WTC11 (cell line): ENCODE data around the gene LRRFIP2. TPM values are rescaled to one million over a fixed set of nuclear protein-coding genes. Genes with fewer than 3 reads are reported as not detected.

Experiments used
- ATAC-seq: fragments of 200-7000 bp; cut with Tn5 transposase; 2 replicates; pipeline ENCODE4 v1.10.0; 2021; ENCODE audit warnings: mild to moderate bottlenecking, moderate library complexity
- CTCF ChIA-PET: fragments of 300-600 bp; sonication (Branson Sonifier 250); formaldehyde crosslinking; loops from one replicate; lab custom pipeline; 2021; ENCODE audit warnings: antibody characterized with exemption; lab: Charles Lee
- POLR2A ChIA-PET: fragments of 350-600 bp; sonication (Branson Sonifier 250); formaldehyde crosslinking; loops from one replicate; lab custom pipeline; 2021; ENCODE audit warnings: antibody characterized with exemption; lab: Charles Lee
- DNase-seq: peaks from one replicate; pipeline ENCODE4 v3.0.0; 2021; ENCODE audit warnings: low spot score
- H3K27ac Mint-ChIP-seq: 2 replicates; pipeline ENCODE4 v1.8.0; 2021; ENCODE audit warnings: mixed read lengths
- H3K27me3 Mint-ChIP-seq: 2 replicates; pipeline ENCODE4 v1.8.0; 2021; ENCODE audit warnings: low read depth, mild to moderate bottlenecking, moderate library complexity, mixed read lengths
- H3K36me3 Mint-ChIP-seq: 2 replicates; pipeline ENCODE4 v1.8.0; 2021; ENCODE audit warnings: mixed read lengths
- H3K4me1 Mint-ChIP-seq: 2 replicates; pipeline ENCODE4 v1.8.0; 2022; ENCODE audit warnings: mixed read lengths
- H3K4me3 Mint-ChIP-seq: 2 replicates; pipeline ENCODE4 v1.8.0; 2021; ENCODE audit warnings: mild to moderate bottlenecking, moderate library complexity, mixed read lengths
- H3K9me3 Mint-ChIP-seq: 2 replicates; pipeline ENCODE4 v1.8.0; 2021; ENCODE audit warnings: mixed read lengths
- ATF1 ChIP-seq: sonication (generic); formaldehyde crosslinking; IDR thresholded peaks from 2 replicates; pipeline ENCODE4 v1.8.1; 2023; ENCODE audit warnings: mild to moderate bottlenecking, moderate library complexity, missing genetic modification reagents
- CDX4 ChIP-seq: fragments of 250-450 bp; sonication (Bioruptor Pico); IDR thresholded peaks from 2 replicates; pipeline ENCODE4 v1.9.0; 2021; ENCODE audit warnings: moderate library complexity, mild to moderate bottlenecking, inconsistent platforms, borderline replicate concordance
- CREB1 ChIP-seq: sonication (generic); formaldehyde crosslinking; IDR thresholded peaks from 2 replicates; pipeline ENCODE4 v1.8.0; 2023; ENCODE audit warnings: mild to moderate bottlenecking, missing genetic modification reagents
- CREM ChIP-seq: sonication (generic); formaldehyde crosslinking; IDR thresholded peaks from 2 replicates; pipeline ENCODE4 v1.8.1; 2022; ENCODE audit warnings: mild to moderate bottlenecking, missing genetic modification reagents, moderate library complexity
- ELF4 ChIP-seq: sonication (generic); formaldehyde crosslinking; IDR thresholded peaks from 2 replicates; pipeline ENCODE4 v1.8.1; 2022; ENCODE audit warnings: low read depth, mild to moderate bottlenecking, moderate library complexity, missing genetic modification reagents
- ETV6 ChIP-seq: sonication (generic); formaldehyde crosslinking; IDR thresholded peaks from 2 replicates; pipeline ENCODE4 v1.8.1; 2022; ENCODE audit warnings: mild to moderate bottlenecking, missing genetic modification reagents
- FOXJ3 ChIP-seq: sonication (generic); formaldehyde crosslinking; IDR thresholded peaks from 2 replicates; pipeline ENCODE4 v1.9.0; 2021; ENCODE audit warnings: missing genetic modification reagents, mild to moderate bottlenecking, borderline replicate concordance
- GABPB1 ChIP-seq: sonication (generic); formaldehyde crosslinking; IDR thresholded peaks from 2 replicates; pipeline ENCODE4 v1.8.1; 2023; ENCODE audit warnings: mild to moderate bottlenecking, missing genetic modification reagents
- JAZF1 ChIP-seq: fragments of 250-450 bp; sonication (Bioruptor Pico); IDR thresholded peaks from 2 replicates; pipeline ENCODE4 v1.9.0; 2021; ENCODE audit warnings: moderate library complexity, mild to moderate bottlenecking, inconsistent platforms
- NFATC4 ChIP-seq: fragments of 250-450 bp; sonication (Bioruptor Pico); IDR thresholded peaks from 2 replicates; pipeline ENCODE4 v1.9.0; 2021; ENCODE audit warnings: mild to moderate bottlenecking
- NR1H2 ChIP-seq: sonication (generic); formaldehyde crosslinking; IDR thresholded peaks from 2 replicates; pipeline ENCODE4 v1.9.0; 2021; ENCODE audit warnings: mild to moderate bottlenecking, moderate library complexity, missing genetic modification reagents
- OVOL2 ChIP-seq: fragments of 250-450 bp; sonication (Bioruptor Pico); IDR thresholded peaks from 2 replicates; pipeline ENCODE4 v1.9.0; 2021; ENCODE audit warnings: mild to moderate bottlenecking, borderline replicate concordance
- PREB ChIP-seq: sonication (generic); formaldehyde crosslinking; IDR thresholded peaks from 2 replicates; pipeline ENCODE4 v1.8.1; 2022; ENCODE audit warnings: mild to moderate bottlenecking, missing genetic modification reagents, moderate library complexity, borderline replicate concordance
- PRRX2 ChIP-seq: fragments of 250-450 bp; sonication (Bioruptor Pico); IDR thresholded peaks from 2 replicates; pipeline ENCODE4 v1.8.0; 2021; ENCODE audit warnings: mild to moderate bottlenecking
- SMAD4 ChIP-seq: sonication (generic); formaldehyde crosslinking; IDR thresholded peaks from 2 replicates; pipeline ENCODE4 v1.8.0; 2022; ENCODE audit warnings: mild to moderate bottlenecking, missing genetic modification reagents
- TEAD1 ChIP-seq: sonication (generic); formaldehyde crosslinking; IDR thresholded peaks from 2 replicates; pipeline ENCODE4 v1.8.0; 2022; ENCODE audit warnings: mild to moderate bottlenecking, missing genetic modification reagents
- ZNF121 ChIP-seq: sonication (generic); formaldehyde crosslinking; IDR thresholded peaks from 2 replicates; pipeline ENCODE4 v1.8.0; 2023; ENCODE audit warnings: missing genetic modification reagents
- ZNF232 ChIP-seq: sonication (generic); formaldehyde crosslinking; IDR thresholded peaks from 2 replicates; pipeline ENCODE4 v1.8.0; 2022; ENCODE audit warnings: mild to moderate bottlenecking, missing genetic modification reagents
- total RNA-seq: library from RNA; stranded (reverse); gene quantifications from 3 replicates; pipeline ENCODE4 v1.2.3, GENCODE V29; 2021
- TF ChIP-seq, protein P1 (sequence below): fragments of 200-600 bp; IDR thresholded peaks from 2 replicates; pipeline ENCODE4 v1.8.0; 2022; ENCODE audit warnings: antibody characterized with exemption
- TF ChIP-seq, protein P2 (sequence below): sonication (generic); formaldehyde crosslinking; IDR thresholded peaks from 2 replicates; pipeline ENCODE4 v1.8.0; 2022; ENCODE audit warnings: mild to moderate bottlenecking, missing genetic modification reagents
- TF ChIP-seq, protein P3 (sequence below): fragments of 250-450 bp; sonication (Bioruptor Pico); IDR thresholded peaks from 2 replicates; pipeline ENCODE4 v2.1.2; 2022; ENCODE audit warnings: mild to moderate bottlenecking, moderate library complexity

LRRFIP2 gene
- total RNA-seq, 1 experiment from 2014 or later, result 23.7 TPM

DNA sequence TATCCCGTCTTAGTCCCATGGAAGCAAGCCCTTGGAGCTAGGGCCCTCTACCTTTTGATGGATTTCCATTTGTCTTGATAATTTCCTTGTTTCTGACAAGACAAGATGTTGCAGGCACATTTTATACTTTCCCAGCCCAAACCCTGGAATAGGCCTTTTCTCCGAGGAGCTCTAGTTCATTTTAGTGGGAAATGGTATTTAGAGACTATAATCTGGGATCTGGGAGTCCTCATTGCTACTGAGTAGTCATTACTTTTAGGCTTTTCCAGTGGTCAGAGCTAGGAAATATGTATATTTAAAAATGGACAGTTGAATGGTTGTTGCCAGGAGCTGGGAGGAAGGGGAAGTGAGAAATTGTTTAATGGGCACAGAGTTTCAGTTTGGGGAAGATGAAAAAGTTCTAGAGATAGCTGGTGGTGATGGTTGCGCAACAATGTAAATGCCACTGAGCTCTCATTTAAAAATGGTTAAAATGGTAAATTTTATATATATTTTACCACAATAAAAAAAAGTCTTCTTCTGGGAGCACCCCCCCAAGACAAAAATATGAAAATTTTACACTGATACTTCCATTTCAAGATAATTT lies 149.5 kb downstream of the LRRFIP2 start (continued):
- TF ChIP-seq, protein P1, sequence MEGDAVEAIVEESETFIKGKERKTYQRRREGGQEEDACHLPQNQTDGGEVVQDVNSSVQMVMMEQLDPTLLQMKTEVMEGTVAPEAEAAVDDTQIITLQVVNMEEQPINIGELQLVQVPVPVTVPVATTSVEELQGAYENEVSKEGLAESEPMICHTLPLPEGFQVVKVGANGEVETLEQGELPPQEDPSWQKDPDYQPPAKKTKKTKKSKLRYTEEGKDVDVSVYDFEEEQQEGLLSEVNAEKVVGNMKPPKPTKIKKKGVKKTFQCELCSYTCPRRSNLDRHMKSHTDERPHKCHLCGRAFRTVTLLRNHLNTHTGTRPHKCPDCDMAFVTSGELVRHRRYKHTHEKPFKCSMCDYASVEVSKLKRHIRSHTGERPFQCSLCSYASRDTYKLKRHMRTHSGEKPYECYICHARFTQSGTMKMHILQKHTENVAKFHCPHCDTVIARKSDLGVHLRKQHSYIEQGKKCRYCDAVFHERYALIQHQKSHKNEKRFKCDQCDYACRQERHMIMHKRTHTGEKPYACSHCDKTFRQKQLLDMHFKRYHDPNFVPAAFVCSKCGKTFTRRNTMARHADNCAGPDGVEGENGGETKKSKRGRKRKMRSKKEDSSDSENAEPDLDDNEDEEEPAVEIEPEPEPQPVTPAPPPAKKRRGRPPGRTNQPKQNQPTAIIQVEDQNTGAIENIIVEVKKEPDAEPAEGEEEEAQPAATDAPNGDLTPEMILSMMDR, result no peak
- no peak for TF ChIP-seq ELF4 (CRISPR knock-in tag)
- TF ChIP-seq, all 79 proteins: peak for 0

DNA sequence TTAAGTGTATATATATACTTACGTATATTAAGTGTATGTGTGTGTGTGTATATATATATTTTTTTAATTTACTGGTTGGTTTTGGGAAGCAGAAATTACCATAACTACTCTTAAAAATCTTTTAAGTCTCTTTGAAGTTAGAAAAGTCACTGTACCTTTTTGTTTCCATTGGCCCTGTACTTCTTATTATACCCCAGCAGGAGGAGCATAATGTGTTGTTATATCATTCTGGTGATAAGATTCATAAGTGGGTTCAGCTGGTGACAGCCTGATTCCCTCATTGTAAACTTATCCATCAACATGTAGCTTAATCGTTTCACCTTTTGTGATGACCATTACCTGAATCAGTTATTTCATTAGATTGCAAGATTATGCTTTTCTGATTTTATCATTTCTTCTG lies 150.3 kb downstream of the LRRFIP2 start:
- peaks cover 89% of the 10 kb centered on the region for H3K36me3 Mint-ChIP-seq
- H3K27me3 Mint-ChIP-seq, result no peaks in the 10 kb centered on the region
- no peak overlapping the region for H3K27ac Mint-ChIP-seq
- DNase-seq (no peak), ATAC-seq (no peak)
- CTCF ChIA-PET, result interaction anchor here (1.1 kb wide), 1 partner anchor 190 kb away, joined by 4 read pairs; no protein-coding TSS in a partner anchor
- TF ChIP-seq, protein P2, sequence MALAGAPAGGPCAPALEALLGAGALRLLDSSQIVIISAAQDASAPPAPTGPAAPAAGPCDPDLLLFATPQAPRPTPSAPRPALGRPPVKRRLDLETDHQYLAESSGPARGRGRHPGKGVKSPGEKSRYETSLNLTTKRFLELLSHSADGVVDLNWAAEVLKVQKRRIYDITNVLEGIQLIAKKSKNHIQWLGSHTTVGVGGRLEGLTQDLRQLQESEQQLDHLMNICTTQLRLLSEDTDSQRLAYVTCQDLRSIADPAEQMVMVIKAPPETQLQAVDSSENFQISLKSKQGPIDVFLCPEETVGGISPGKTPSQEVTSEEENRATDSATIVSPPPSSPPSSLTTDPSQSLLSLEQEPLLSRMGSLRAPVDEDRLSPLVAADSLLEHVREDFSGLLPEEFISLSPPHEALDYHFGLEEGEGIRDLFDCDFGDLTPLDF (CRISPR knock-in tag), result no peak
- no peak for TF ChIP-seq JAZF1 (CRISPR knock-in tag)
- TF ChIP-seq GABPB1 (CRISPR knock-in tag), result no peak
- TF ChIP-seq TEAD1 (CRISPR knock-in tag), result no peak
- no peak for TF ChIP-seq ATF1
- no peak for TF ChIP-seq CDX4 (CRISPR knock-in tag)
- TF ChIP-seq CREB1 (CRISPR knock-in tag), result no peak
- TF ChIP-seq PRRX2 (CRISPR knock-in tag), result no peak
- TF ChIP-seq, protein P3, sequence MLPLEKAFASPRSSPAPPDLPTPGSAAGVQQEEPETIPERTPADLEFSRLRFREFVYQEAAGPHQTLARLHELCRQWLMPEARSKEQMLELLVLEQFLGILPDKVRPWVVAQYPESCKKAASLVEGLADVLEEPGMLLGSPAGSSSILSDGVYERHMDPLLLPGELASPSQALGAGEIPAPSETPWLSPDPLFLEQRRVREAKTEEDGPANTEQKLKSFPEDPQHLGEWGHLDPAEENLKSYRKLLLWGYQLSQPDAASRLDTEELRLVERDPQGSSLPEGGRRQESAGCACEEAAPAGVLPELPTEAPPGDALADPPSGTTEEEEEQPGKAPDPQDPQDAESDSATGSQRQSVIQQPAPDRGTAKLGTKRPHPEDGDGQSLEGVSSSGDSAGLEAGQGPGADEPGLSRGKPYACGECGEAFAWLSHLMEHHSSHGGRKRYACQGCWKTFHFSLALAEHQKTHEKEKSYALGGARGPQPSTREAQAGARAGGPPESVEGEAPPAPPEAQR (CRISPR knock-in tag), result no peak
- no peak for TF ChIP-seq PREB (CRISPR knock-in tag)
- TF ChIP-seq SMAD4, result no peak
- TF ChIP-seq NR1H2 (CRISPR knock-in tag), result no peak
- TF ChIP-seq NFATC4 (CRISPR knock-in tag), result no peak
- no peak for TF ChIP-seq ETV6 (CRISPR knock-in tag)
- POLR2A ChIA-PET, result no interaction called here
- no peaks in the 10 kb centered on the region for H3K4me1 Mint-ChIP-seq
- peaks cover 11% of the 10 kb centered on the region for H3K9me3 Mint-ChIP-seq
- H3K4me3 Mint-ChIP-seq, result no peak overlapping the region

GRCh38 chr3:37017683-37018082 lies 156.7 kb downstream of the LRRFIP2 start:
- ChIA-PET CTCF (no interaction called here), POLR2A (no interaction called here)
- no peak for ATAC-seq
- no peak overlapping the region for H3K27ac Mint-ChIP-seq
- H3K4me1 Mint-ChIP-seq, result no peaks in the 10 kb centered on the region
- H3K36me3 Mint-ChIP-seq, result peaks cover 76% of the 10 kb centered on the region
- TF ChIP-seq JAZF1 (CRISPR knock-in tag) (no peak), NFATC4 (CRISPR knock-in tag) (no peak), CREM (CRISPR knock-in tag) (no peak), FOXJ3 (CRISPR knock-in tag) (no peak), ZNF232 (CRISPR knock-in tag) (no peak), NR1H2 (CRISPR knock-in tag) (no peak), ZNF121 (CRISPR knock-in tag) (no peak), PREB (CRISPR knock-in tag) (no peak), OVOL2 (CRISPR knock-in tag) (no peak), CREB1 (CRISPR knock-in tag) (no peak)
- TF ChIP-seq, all 79 proteins: peak for 0
- Mint-ChIP-seq H3K27me3 (no peaks in the 10 kb centered on the region), H3K9me3 (no peaks in the 10 kb centered on the region), H3K4me3 (no peak overlapping the region)
- DNase-seq, result no peak
